Upper lobe of right lung (tissue), 1 donor: ENCODE data around the gene PCF11. TPM values are rescaled to one million over a fixed set of nuclear protein-coding genes. Genes with fewer than 3 reads are reported as not detected.

Experiments
- ATAC-seq: fragments of 200-7000 bp; cut with Tn5 transposase; one replicate; pipeline ENCODE4 v1.9.1; 2020; ENCODE audit warnings: mild to moderate bottlenecking, moderate library complexity
- DNase-seq: peaks from one replicate; pipeline ENCODE4 v3.0.0-alpha.2; 2020
- H3K27ac ChIP-seq: fragments of 200-600 bp; one replicate; pipeline ENCODE4 v1.8.0; 2022
- H3K27me3 ChIP-seq: fragments of 200-600 bp; one replicate; pipeline ENCODE4 v1.8.0; 2022; ENCODE audit warnings: mild to moderate bottlenecking
- H3K36me3 ChIP-seq: fragments of 200-600 bp; one replicate; pipeline ENCODE4 v1.8.0; 2022
- H3K4me1 ChIP-seq: fragments of 200-600 bp; one replicate; pipeline ENCODE4 v1.8.0; 2022
- H3K4me3 ChIP-seq: fragments of 200-600 bp; one replicate; pipeline ENCODE4 v1.8.0; 2022; ENCODE audit warnings: mild to moderate bottlenecking
- H3K9me3 ChIP-seq: fragments of 200-600 bp; one replicate; pipeline ENCODE4 v1.8.0; 2022
- intact Hi-C: fragments of 100-400 bp; cut with DNase I; formaldehyde crosslinking; loops from one replicate; pipeline ENCODE4 v1.11.0; 2022
- total RNA-seq: library from RNA; stranded (reverse); fragmentation: NEBNext Ultra II Directional; extraction: Animal tissue kit (Norgen Biotek cat#: 25700); gene quantifications from one replicate; pipeline ENCODE4 v1.2.1, GENCODE V29; 2021
- TF ChIP-seq, protein P1 (sequence below): fragments of 200-600 bp; IDR thresholded peaks from one replicate; pipeline ENCODE4 v1.8.0; 2022; ENCODE audit warnings: antibody characterized with exemption
- donor health status: DM: no; HTN: yes; CAD: no; lungs with severe emphysema.

Gene PCF11
- total RNA-seq, 1 donor from 2014 or later: 54.5 TPM

DNA sequence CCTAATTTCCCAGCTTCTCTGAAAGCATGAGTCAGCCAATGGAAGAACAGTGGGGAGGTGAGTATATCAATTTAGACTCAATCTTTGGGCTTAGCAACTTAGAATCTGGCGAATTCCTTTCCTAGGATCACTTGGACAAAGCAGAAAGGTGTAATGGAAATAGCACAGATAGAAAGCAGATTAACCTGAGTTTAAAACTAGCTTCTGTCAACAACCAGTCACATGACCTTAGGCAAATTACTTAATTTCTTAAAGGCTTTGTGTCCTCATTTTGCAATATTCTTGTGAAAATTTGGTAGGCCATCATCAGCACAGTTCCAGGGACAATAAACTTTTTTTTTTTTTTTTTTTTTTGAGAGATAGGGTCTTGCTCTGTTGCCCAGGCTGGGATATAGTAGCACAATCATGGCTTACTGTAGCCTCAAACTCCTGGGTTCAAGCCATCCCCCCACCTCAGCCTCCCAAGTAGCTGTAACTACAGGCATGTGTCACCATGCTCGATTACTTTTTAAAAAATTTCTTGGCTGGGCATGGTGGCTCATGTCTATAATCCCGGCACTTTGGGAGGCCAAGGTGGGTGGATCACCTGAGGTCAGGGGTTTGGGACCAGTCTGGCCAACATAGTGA lies 40.8 kb upstream of the PCF11 start:
- Histone ChIP-seq H3K27ac (no peak overlapping the region), H3K4me3 (no peak overlapping the region), H3K9me3 (no peaks in the 10 kb centered on the region), H3K4me1 (peaks cover 10% of the 10 kb centered on the region), H3K27me3 (no peaks in the 10 kb centered on the region), H3K36me3 (no peaks in the 10 kb centered on the region)
- no peak for DNase-seq
- intact Hi-C loops: no loop called here
- TF ChIP-seq, protein P1, sequence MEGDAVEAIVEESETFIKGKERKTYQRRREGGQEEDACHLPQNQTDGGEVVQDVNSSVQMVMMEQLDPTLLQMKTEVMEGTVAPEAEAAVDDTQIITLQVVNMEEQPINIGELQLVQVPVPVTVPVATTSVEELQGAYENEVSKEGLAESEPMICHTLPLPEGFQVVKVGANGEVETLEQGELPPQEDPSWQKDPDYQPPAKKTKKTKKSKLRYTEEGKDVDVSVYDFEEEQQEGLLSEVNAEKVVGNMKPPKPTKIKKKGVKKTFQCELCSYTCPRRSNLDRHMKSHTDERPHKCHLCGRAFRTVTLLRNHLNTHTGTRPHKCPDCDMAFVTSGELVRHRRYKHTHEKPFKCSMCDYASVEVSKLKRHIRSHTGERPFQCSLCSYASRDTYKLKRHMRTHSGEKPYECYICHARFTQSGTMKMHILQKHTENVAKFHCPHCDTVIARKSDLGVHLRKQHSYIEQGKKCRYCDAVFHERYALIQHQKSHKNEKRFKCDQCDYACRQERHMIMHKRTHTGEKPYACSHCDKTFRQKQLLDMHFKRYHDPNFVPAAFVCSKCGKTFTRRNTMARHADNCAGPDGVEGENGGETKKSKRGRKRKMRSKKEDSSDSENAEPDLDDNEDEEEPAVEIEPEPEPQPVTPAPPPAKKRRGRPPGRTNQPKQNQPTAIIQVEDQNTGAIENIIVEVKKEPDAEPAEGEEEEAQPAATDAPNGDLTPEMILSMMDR: no peak
- ATAC-seq: no peak

GRCh38 chr11:83118814-83119213 lies 38.1 kb upstream of the PCF11 start:
- no peak overlapping the region for H3K27ac ChIP-seq

GRCh38 chr11:83119216-83119615 lies 37.7 kb upstream of the PCF11 start:
- no peaks in the 10 kb centered on the region for H3K36me3 ChIP-seq
- no peaks in the 10 kb centered on the region for H3K27me3 ChIP-seq
- ATAC-seq (no peak), DNase-seq (no peak)
- TF ChIP-seq, protein P1: no peak
- H3K9me3 ChIP-seq: no peaks in the 10 kb centered on the region
- H3K4me1 ChIP-seq: peaks cover 10% of the 10 kb centered on the region
- no peak overlapping the region for H3K27ac ChIP-seq
- H3K4me3 ChIP-seq: no peak overlapping the region
- intact Hi-C loops: no loop called here

More at GRCh38 chr11:83118814-83119213, 38.1 kb upstream of the PCF11 start:
- no peaks in the 10 kb centered on the region for H3K27me3 ChIP-seq
- H3K4me1 ChIP-seq: peaks cover 10% of the 10 kb centered on the region
- DNase-seq: no peak
- intact Hi-C loops: no loop called here
- no peak overlapping the region for H3K4me3 ChIP-seq
- no peaks in the 10 kb centered on the region for H3K36me3 ChIP-seq
- no peak for ATAC-seq
- H3K9me3 ChIP-seq: no peaks in the 10 kb centered on the region
- TF ChIP-seq, protein P1: no peak

DNA sequence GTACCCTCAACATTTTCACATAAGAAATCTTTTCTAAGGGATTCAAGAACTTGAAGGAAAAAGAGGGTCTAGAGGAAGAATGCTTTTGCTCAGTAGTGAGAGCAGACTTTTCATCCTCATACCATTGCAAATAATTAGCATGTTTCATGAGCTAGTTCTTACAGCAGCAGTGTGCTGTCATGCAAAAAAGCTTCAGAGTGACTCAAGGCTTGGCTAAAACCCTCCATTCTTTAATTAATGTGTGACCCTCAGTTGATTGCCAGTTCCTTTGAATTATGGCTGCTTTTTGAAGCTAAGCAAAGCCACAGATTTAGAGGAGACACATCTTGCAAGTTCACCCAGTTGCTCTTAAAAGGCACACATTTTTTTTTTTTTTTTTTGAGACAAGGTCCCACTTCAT lies 36.6 kb upstream of the PCF11 start:
- ATAC-seq: no peak
- no peaks in the 10 kb centered on the region for H3K27me3 ChIP-seq
- intact Hi-C loops: no loop called here

GRCh38 chr11:83122050-83122449 lies 34.9 kb upstream of the PCF11 start:
- Histone ChIP-seq H3K27ac (no peak overlapping the region), H3K4me1 (no peaks in the 10 kb centered on the region), H3K36me3 (no peaks in the 10 kb centered on the region), H3K27me3 (no peaks in the 10 kb centered on the region), H3K4me3 (no peak overlapping the region), H3K9me3 (no peaks in the 10 kb centered on the region)
- ATAC-seq (peak; percentile 57), DNase-seq (no peak)
- intact Hi-C loops: no loop called here
- TF ChIP-seq, protein P1: no peak

More for the DNA sequence above, 36.6 kb upstream of the PCF11 start:
- Histone ChIP-seq H3K4me1 (peaks cover 6% of the 10 kb centered on the region), H3K9me3 (no peaks in the 10 kb centered on the region), H3K36me3 (no peaks in the 10 kb centered on the region), H3K4me3 (no peak overlapping the region), H3K27ac (no peak overlapping the region)
- TF ChIP-seq, protein P1: no peak
- no peak for DNase-seq

GRCh38 chr11:83122766-83123165 lies 34.2 kb upstream of the PCF11 start:
- no peaks in the 10 kb centered on the region for H3K4me1 ChIP-seq

More at GRCh38 chr11:83122766-83123165, 34.2 kb upstream of the PCF11 start:
- Histone ChIP-seq H3K36me3 (no peaks in the 10 kb centered on the region), H3K9me3 (no peaks in the 10 kb centered on the region), H3K27me3 (no peaks in the 10 kb centered on the region), H3K27ac (no peak overlapping the region), H3K4me3 (no peak overlapping the region)
- DNase-seq (no peak), ATAC-seq (no peak)
- TF ChIP-seq, protein P1: no peak
- intact Hi-C loops: no loop called here
